Left renal cortex interstitium (tissue), 4 donors: Measurements from ENCODE around the gene CADPS2. TPM values are rescaled to one million over a fixed set of nuclear protein-coding genes. Genes with fewer than 3 reads are reported as not detected.

Experiments used
- DNase-seq, 4 donors: peaks; one replicate each; pipeline ENCODE4 v3.0.0-alpha.2; 2013; ENCODE audit warnings: low read depth in 4 of 4, low spot score in 2 of 4, missing footprints in 1 of 4
- polyA plus RNA-seq, 4 donors: library from polyadenylated mRNA; unstranded; fragments of 120-200 nt; gene quantifications; one replicate each; pipeline ENCODE4 v1.2.1, GENCODE V29; 2013; ENCODE audit not compliant: insufficient read length in 4 of 4

CADPS2 gene
- polyA plus RNA-seq, 4 donors: 39.1 to 65.8 (median 46.5) TPM

DNA sequence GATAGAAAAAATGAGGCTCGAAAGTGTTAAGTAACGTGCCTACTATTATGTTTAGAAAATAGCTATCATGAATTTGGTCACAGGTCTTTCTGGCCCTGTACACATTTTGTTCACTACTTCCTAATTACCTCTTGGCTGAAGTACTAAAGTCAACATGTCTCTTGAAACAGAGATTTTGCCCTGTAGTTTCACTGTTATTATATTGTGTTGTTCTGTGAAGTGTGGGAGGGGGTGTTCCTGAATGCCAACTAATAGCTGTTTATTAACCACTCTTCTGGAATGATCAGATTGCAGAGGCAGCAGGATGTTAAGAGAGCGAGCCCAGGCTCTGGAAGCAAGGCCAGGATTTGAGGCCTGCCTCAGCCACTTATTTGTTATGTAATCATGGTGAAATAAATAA lies 259.5 kb downstream of the CADPS2 start:
- no peak for DNase-seq

DNA sequence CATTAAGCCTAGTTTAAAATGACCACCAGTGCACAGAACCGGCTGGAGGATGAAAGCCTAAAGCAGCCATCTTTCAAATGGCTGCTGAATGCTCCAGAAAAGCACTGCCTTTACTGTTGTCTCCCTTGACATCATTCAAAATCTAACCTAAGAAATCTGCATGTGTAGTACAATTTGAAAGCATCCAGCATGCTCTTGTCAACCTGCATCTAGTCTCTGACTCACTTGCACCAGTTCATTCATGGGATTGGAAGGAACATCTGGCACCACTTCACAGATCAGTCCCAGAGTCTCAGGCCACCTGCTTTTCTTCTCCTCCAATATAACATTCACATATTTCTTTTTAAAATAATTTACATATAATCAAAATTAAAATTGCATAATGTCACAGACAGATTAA lies 263.6 kb downstream of the CADPS2 start:
- DNase-seq: no peak

- DNase-seq: no peak
Measured at GRCh38 chr7:122619664-122620063, 266.6 kb downstream of the CADPS2 start.

DNA sequence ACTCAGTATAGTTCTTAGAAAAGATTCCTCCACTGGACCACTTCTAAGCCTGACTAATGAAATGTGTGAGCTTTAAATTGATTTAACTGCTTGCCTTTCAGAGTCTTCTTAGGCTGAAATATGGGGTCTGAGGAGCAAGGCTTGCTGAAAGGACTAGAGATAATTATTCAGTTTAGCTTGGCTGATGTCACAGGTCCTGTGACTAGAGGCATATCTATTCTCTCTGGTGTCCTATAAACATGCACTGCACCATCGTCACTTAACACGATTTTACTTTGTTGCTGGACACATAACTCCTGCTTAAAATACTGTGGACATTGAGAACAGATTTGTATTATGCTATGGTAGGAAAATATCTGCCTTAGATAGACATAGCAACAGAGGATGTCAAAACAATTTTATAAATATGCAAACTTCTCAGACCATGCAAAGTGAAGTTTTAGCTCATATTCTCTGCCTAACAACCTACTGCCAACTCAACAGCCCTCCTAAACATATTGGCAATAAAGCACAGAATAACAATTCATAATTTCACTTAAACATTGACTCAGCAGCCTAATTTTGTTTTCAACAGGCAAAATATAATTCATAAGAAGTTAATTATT lies 267.6 kb downstream of the CADPS2 start:
- no peak for DNase-seq

GRCh38 chr7:122616951-122617350 lies 269.3 kb downstream of the CADPS2 start:
- no peak for DNase-seq

DNA sequence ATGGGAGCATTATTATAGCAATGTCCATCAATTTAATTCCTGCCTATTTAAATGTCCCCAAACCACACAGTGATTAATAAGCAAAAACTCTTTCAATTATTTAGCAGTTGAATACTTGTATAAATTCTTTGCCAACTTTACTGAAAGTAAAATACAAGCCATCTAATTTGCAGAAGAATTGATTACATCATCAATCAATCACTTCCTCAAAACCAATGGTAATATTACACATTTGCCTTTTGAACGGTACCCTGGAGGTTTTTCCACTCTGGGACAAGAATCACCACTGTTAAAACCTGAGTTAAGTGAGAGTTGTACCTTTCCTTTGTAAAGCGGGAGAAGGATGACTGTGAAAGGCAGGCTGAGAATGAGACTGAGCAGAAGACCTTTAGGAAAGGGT lies 280.3 kb downstream of the CADPS2 start:
- DNase-seq: no peak

DNA sequence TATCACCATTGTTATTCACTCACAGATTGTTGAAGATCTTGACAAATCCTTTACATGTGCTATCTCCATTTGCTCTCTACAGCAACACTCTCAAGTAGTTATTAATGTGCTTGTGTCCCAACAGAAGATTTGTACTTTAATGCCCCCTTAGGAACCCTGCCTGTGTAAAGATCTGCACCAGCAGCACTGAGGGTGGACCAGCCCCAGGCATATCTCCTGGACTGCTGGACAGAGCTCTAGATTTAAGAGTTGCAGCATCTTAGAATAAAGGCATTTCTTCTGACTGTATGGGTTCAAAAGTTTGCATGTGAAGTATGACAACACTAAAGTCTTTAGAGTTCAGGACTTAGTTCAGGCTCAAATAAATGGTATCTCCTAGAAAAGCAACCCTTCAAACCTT lies 282.0 kb downstream of the CADPS2 start:
- no peak for DNase-seq

DNA sequence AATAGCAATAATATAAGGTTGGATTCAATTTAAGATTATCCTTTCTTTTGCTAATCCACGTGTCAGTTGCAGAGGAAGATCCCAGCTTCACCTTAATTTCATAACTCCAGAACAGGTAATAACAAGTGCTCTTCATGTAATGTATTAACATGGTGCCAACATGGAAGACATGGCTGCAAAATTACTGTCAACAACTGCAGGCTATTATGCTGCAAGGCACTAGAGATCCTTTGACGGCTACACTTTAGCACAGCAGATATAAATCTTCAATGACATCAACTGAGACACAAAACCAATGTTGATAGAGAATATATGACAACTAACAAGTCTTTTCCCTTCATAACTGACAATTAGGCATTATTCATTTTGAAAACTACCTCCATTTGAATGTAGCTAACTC lies 283.5 kb downstream of the CADPS2 start:
- DNase-seq: no peak

DNA sequence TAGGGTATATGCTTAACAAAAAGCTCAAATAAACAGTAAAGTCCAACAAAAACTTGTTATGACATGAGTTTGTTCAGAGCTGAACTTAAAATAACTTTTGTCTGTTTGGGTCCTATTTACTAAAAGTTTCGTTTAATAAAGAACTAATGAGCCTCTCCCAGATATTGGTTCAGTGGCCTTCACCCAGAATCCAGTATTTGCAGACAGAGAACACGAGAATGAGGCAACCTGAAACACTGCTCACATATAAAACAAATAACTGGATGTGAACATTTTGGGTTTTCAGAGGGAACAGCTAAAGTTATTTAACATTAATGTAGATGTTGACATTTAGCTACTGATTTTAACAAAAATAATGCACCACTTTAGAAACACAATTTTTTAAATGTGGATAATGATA lies 285.6 kb downstream of the CADPS2 start:
- no peak for DNase-seq

GRCh38 chr7:122600042-122600441 lies 286.2 kb downstream of the CADPS2 start:
- DNase-seq: no peak

DNA sequence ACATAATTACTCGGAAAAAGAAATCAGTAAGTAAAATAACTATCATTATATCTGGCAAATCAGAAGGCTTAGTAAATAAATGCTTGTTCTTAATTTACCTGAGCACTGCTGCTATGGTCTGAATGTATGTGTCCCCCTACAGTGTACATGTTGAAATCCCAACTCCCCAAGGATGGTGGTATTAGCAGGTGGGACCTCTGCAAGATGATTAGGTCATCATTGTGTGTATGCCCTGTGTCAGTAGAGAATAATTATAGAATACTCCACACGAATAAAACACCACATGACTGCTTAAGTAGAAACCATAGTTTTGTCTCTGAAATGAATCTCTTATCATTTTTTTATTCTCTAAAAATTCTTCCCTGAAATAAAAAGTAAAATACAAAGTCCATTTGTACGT lies 289.0 kb downstream of the CADPS2 start:
- DNase-seq: no peak

- no peak for DNase-seq
Measured at GRCh38 chr7:122595885-122596284, 290.4 kb downstream of the CADPS2 start.

- DNase-seq: no peak
Measured at GRCh38 chr7:122588621-122589020, 297.6 kb downstream of the CADPS2 start.

GRCh38 chr7:122584676-122585251 lies 301.5 kb downstream of the CADPS2 start:
- DNase-seq: peak; percentile 15 to 64 (median 30)

DNA sequence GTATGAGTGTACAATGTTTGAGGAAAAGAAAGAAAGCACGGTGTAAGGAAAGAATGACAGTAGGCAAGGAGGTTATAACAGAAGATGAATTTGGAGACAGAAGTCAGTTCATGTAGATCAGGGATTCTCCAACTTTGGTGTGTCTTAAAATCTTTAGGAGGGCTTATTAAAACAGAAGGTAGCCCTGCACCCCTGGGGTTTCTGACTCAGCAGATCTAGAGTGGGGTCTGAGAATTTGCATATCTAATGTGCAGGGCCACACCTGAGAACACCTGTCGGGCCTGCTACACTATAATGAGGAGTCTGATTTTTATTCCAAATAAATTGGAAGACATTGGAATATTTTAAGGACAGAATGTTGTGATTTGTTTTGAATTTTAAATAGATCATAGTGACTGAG lies 307.9 kb downstream of the CADPS2 start:
- DNase-seq: no peak

- DNase-seq: no peak
Measured at GRCh38 chr7:122577449-122578003, 308.7 kb downstream of the CADPS2 start.

GRCh38 chr7:122572706-122573105 lies 313.6 kb downstream of the CADPS2 start:
- no peak for DNase-seq

DNA sequence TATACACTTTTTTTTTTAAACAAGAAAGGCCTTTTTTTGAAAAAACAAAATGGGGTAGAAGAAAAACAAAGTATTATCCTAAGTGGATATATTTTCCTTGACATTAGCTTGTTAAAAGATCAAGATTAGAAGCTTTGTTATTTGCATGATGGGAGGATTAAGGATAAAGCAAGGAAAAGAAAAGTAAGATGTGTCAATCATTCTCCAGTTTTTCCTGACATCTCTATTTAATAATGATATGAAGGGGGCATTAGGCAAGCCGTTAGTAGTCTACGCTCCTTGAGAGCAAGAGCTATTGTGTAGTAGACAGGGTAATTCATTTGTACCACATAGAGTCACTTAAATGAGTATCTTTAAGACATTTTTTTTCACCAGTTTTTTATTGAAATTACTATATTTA lies 324.9 kb downstream of the CADPS2 start:
- DNase-seq: no peak

- no peak for DNase-seq
Measured at GRCh38 chr7:122556873-122557542, 329.3 kb downstream of the CADPS2 start.

DNA sequence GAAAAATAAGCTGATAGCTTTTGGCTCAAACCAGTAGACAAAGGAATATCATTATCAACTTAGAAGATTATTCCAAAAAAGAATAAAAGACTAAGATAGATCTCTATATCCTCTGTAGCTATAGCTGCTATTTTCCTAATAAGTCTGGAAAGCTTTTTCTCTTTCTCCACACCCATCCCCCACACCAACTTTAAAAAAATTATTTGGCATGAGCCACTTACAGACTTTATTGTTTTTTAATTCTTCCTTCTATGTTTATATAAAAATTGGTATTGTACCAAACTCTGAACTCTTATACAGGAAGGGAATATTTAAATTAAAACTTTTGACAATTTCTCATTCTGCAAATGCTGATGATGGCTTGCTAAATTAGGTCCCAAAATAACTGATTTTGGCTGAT lies 330.0 kb downstream of the CADPS2 start:
- no peak for DNase-seq

GRCh38 chr7:122553761-122554160 lies 332.5 kb downstream of the CADPS2 start:
- DNase-seq: no peak

DNA sequence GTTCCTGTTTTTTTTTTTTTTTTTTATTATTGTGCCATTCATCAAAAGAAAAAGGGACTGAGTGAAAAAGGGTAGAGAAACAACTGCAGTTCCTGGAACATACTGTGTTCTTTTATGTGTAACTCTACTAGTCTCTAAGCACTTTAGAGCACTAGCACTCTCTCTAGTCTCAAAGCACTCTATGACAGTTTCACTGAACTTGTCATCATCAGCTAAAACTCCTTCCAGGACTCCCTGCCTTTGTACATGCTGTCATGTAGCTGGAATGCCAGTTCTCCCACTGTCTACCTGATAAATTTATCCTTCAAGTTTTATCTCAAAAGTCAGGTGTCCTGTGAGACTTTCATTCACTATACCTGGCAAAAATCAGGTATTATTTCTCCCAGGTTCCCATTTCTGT lies 333.5 kb downstream of the CADPS2 start:
- DNase-seq: no peak
